ENCODE measurements around the gene ST6GALNAC2.
A peak's percentile ranks its signal among the peaks of the same experiment; 100 is the strongest.
"Not testable (repeated sequence)": the region's sequence is repeated elsewhere in the genome, so short reads cannot be mapped to it uniquely, and the experiment has no call there.

The ST6GALNAC2 gene

GRCh38 chr17:76568811-76569221, 16.8 kb downstream of the ST6GALNAC2 start:
- DNase-seq: no peak

- DNase-seq: no peak
Observed at GRCh38 chr17:76567634-76568432, 17.8 kb downstream of the ST6GALNAC2 start.

DNA sequence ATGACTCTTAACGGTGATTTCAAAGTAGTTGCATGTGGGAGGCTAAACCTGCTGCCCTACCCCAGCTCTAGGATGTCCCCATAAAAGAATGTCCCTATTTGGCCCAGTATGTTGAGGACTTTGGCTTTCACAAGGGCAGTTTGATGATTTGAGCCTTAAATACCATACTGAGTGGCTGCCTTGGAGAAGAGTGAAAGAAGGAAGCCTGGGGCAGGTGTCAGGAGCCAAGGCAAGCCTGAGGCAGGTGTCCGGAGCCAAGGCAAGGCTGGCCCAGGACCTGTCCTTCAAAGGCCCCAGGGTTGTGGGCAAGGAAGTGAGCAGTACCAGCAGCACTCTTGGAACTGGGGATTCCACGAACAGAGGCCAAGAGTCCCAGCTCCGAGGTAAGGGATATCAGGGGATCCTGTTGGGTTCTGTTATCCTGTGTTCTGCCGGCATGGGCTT, 18.6 kb downstream of the ST6GALNAC2 start:
- DNase-seq: no peak

GRCh38 chr17:76566613-76566943, 19.1 kb downstream of the ST6GALNAC2 start:
- DNase-seq: no peak

GRCh38 chr17:76565728-76566612, 19.7 kb downstream of the ST6GALNAC2 start:
- DNase-seq: no peak

DNA sequence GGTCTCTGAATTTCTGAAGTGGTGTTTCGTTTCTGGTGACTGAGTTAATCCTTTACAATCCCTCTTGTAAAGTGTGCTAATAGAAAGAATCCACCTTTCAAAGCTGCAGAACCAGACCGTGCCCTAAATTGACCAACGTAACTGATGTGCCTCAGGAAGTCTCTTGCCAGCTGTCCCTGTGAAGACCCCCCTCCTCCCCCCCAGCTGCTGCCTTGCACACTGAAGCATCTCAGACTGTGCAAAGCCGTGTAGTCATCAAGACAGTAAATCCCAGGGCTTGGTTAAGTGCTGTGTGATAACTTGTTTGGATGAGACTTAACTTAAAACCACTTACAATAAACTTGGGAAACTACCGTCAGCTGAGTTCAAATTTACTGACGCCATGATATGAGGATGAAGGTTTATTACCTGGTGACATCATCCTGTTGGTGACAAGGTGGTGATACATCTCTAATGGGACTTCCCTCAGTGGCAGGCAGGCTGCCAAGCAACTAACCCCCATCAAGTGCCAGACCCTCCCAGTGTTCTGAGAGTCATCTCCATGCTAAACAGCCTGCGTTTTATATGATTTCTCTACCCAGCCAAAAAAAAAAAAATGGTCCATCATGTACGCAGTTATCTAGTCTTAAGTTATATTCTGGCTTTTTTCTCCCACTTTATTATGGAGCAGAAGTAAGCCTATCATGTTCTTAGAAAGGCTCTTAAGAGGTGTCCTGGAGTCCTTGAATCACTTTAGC, 20.5 kb downstream of the ST6GALNAC2 start:
- not testable (repeated sequence) for DNase-seq

DNA sequence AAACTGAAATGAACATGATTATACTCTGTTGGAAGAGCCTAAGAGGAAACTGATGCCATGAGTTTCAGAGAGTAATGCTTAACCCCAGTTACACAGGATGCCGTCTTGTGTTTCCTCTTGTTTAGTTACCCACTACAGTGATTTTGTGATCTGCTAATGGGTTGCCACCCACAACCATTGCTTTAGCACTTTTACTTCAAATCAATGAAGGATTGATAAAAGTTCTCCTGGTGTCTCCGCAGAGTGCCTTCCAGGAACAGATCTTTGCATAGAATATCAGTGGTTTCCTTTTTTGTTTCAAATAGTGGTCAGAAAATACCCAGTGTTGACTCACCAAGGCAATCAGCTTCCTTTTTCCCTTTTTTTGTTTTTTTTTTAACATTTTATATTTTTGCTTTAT, 22.3 kb downstream of the ST6GALNAC2 start:
- not testable (repeated sequence) for DNase-seq

GRCh38 chr17:76562734-76563148, 22.9 kb downstream of the ST6GALNAC2 start:
- DNase-seq: no peak

DNA sequence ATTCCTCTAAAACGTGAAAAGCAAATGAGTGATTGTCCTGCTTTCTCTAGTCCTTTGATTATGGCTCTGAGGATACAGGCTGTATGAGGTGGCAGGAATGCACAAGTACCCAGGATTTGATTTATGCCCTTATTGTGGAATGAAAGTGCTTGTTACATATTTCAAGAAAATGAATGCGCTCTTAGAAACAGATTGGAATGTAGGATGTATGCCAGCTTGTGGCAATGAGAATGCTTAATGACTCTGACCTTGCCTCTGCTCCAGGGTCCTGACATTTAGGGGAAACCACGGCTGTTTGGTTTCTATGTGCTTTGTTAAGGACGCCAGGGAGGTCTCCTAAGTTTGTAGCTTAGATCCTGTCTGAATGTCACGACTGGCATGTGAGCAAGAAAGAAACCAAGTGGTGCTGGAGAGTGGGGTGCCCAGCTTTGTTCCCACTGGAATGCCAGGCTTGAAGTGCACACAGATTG, 23.8 kb downstream of the ST6GALNAC2 start:
- DNase-seq: no peak

DNA sequence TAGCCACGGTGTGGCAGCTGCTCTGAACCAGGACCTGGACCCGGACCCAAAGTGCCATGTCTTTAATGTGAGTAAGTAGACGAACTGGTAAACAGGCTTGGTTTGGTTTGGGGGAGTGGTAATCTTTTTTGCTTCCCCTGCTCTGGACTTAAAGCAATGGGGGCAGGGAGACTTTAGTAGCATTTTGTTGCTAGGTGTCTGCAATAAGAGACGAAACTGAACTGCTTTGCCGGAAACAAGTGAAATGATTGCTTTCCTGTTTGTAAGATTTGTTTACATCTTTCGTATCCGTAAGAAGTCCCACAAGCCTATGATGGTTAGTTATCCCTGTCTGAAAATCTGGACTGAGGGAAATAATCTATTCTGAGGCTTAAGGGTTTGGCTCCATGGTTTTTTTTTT, 24.3 kb downstream of the ST6GALNAC2 start:
- DNase-seq: no peak

DNA sequence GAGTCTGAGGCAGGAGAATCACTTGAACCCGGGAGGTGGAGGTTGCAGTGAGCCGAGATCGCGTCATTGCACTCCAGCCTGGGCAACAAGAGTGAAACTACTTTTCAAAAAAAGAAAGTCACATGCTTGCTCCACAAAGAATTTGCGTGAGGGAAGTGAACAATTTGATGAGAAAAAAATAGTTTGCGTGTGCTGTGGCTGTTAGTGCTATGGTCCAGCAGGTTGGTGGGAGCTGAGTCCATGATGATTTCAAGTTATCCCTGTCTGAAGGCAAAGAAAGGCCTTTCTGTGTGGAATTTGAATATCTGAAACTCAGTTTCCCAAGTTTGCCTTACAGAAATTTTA, 24.8 kb downstream of the ST6GALNAC2 start:
- DNase-seq: no peak

DNA sequence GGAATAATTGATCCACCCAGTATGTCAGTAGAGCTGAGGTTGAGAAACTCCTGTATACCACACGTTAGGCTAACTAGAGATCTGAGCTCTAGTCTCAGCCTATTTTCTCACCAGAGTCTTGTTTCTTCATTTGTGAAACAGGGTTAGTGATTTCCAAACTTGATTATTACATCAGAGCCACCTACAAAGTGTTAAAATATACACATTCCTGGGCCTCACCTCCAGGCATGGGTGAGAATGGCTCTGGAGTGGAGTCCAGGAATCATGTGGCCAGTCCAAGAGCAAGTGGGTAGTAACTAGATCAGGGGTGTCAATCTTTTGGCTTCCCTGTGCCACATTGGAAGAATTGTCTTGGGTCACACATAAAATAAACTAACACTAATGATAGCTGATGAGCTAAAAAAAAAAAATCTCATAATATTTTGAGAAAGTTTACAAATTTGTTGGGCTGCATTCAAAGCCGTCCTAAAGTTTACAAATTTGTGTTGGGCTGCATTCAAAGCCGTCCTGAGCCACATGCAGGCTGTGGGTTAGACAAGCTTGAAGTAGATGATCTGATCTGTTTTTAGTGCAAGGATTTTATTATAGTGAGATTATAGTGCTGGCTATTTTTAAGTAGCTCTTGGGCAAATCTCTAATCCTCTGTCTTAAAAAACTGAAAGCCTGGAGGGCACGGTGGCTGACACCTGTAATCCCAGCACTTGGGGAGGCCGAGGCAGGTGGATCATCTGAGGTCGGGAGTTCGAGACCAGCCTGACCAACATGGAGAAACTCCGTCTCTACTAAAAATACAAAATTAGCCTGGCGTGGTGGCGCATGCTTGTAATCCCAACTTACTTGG, 25.4 kb downstream of the ST6GALNAC2 start:
- DNase-seq: no peak

GRCh38 chr17:76559460-76559859, 26.2 kb downstream of the ST6GALNAC2 start:
- not testable (repeated sequence) for DNase-seq

DNA sequence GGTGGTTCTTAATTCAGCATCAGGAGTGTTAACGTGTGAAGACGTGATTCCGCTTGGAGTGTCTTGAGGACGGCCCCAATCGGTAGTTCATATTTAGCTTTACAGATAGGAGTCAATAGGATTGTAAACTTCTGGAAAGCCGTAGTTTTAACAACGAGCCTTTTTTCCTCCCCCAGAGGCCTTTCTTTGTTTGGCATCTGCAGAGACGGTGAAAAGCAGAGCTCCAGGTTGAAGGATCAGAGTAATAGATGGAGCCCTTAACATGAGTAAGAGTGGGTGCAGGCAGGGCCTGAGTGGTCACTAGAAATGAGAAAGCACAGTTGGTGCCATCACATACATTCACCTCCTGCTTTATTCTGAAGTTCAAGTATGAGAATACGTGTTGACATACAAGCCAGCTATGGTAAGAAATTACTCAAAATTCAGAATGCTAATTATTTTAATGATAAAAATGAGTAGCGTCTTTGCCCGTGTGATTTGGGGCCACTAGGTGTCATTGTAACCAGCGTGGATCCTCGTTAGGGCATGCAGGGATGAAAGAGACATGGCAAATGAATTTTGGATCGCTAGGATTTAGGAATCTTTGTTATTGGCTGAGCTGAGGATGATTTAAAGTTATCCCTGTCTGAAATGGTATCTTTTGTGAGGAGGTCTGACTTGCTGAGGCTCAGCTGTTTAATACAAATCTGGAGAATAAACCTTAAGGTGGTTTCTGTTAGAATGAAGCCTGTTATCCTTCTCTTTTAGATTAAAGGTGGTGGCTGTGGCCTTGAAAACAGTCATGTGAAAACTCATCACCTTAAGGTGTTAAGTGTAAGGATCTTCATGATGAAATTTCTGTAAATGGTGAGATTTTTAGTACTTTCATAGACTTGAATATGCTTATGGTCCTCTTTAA, 27.2 kb downstream of the ST6GALNAC2 start:
- DNase-seq: no peak

GRCh38 chr17:76557368-76558197, 28.1 kb downstream of the ST6GALNAC2 start:
- DNase-seq: peak; percentile 95

GRCh38 chr17:76556765-76557367, 28.8 kb downstream of the ST6GALNAC2 start:
- DNase-seq: no peak

DNA sequence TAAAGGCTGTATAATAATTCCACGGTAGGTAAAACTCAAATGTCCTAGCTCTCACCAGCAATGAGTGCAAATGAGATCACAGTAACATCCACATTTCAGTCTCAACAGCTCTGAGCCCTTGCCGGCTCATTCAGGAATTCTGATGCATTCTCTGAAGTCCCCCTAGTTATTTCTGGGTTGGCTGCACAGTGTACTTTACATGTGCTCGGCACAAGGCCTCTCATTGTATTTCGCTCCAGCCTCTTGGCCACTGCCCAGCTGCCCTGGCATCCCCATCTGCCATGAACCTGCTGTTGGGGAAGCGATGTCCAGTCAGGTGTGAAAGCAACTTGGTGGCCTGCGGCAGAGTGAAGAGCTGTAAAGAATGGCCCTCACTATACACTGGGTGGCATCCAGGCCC, 31.5 kb downstream of the ST6GALNAC2 start:
- no peak for DNase-seq

- DNase-seq: no peak
Observed at GRCh38 chr17:76553178-76553908, 32.3 kb downstream of the ST6GALNAC2 start.

DNA sequence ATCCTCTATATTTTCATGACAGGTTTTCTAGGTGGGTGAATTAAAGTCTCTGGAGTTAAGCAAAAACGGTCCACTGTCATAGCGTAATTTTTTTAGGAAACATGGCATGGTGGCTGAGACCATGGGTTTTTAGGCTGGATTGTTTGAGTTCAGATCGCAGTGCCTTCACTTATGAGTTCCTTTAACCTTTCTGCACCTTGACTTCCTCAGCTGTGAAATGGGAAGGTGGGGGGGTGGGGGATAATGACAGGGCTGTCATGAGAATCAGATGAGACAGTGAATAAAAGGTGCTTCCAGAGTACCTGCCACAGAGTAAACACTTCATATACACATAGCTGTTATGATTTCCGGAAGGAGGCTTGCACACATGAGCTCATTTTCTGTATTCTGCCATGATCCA, 34.0 kb downstream of the ST6GALNAC2 start:
- no peak for DNase-seq
